Type B pancreatic cell (in vitro differentiated cells): ENCODE results near the gene DTNA. TPM values are rescaled to one million over a fixed set of nuclear protein-coding genes. Genes with fewer than 3 reads are reported as not detected.

Source experiments
- DNase-seq: peaks from one replicate; pipeline ENCODE4 v3.0.0; 2021; ENCODE audit warnings: mixed read lengths; ENCODE audit not compliant: unreplicated experiment; ENCODE audit errors: extremely low spot score
- H3K27ac Mint-ChIP-seq: 2 replicates; pipeline ENCODE4 v1.8.0; 2021; ENCODE audit warnings: mild to moderate bottlenecking, mixed read lengths
- H3K27me3 Mint-ChIP-seq: 2 replicates; pipeline ENCODE4 v1.8.0; 2021; ENCODE audit warnings: mixed read lengths
- H3K36me3 Mint-ChIP-seq: 2 replicates; pipeline ENCODE4 v1.8.0; 2021; ENCODE audit warnings: mixed read lengths
- H3K4me1 Mint-ChIP-seq: one replicate; pipeline ENCODE4 v1.8.0; 2021; ENCODE audit warnings: mixed read lengths; ENCODE audit not compliant: unreplicated experiment
- H3K4me3 Mint-ChIP-seq: 2 replicates; pipeline ENCODE4 v1.8.0; 2021; ENCODE audit warnings: mild to moderate bottlenecking, mixed read lengths
- H3K9me3 Mint-ChIP-seq: 2 replicates; pipeline ENCODE4 v1.8.0; 2021; ENCODE audit warnings: mixed read lengths
- total RNA-seq: library from RNA; stranded (reverse); gene quantifications from 2 replicates; pipeline ENCODE4 v1.2.1, GENCODE V29; 2021; ENCODE audit warnings: low replicate concordance
- TF ChIP-seq, protein P1 (sequence below): fragments of 200-600 bp; sonication (generic); conservative IDR thresholded peaks from 2 replicates; pipeline ENCODE4 v1.5.0; 2021; ENCODE audit warnings: antibody characterized with exemption, mild to moderate bottlenecking

Gene DTNA
- total RNA-seq, 1 donor from 2014 or later: 23.6 TPM

DNA sequence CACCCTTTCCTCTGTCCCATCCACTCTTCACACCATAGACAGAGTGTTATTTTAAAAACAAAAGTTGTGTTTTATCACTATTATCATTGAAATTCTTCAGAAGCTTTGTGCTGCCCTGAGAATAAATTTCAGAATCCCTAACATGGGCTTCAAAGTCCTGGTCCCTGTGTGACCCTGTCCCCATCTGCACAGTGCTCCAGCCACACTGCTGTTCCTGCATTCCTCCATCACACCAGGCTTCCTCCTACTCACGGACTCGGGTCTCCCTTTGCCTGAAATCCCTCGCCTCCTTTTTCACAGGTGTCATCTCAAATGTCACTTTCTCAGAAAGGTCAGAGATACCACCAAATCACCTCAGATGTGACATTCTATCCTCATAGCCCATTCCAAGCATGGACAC is 8.2 kb upstream of the DTNA start:
- TF ChIP-seq, protein P1, sequence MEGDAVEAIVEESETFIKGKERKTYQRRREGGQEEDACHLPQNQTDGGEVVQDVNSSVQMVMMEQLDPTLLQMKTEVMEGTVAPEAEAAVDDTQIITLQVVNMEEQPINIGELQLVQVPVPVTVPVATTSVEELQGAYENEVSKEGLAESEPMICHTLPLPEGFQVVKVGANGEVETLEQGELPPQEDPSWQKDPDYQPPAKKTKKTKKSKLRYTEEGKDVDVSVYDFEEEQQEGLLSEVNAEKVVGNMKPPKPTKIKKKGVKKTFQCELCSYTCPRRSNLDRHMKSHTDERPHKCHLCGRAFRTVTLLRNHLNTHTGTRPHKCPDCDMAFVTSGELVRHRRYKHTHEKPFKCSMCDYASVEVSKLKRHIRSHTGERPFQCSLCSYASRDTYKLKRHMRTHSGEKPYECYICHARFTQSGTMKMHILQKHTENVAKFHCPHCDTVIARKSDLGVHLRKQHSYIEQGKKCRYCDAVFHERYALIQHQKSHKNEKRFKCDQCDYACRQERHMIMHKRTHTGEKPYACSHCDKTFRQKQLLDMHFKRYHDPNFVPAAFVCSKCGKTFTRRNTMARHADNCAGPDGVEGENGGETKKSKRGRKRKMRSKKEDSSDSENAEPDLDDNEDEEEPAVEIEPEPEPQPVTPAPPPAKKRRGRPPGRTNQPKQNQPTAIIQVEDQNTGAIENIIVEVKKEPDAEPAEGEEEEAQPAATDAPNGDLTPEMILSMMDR: no peak
- Mint-ChIP-seq H3K9me3 (peaks cover 6% of the 10 kb centered on the region), H3K27ac (no peak overlapping the region), H3K36me3 (no peaks in the 10 kb centered on the region), H3K27me3 (no peaks in the 10 kb centered on the region), H3K4me1 (peaks cover 7% of the 10 kb centered on the region), H3K4me3 (no peak overlapping the region)
- no peak for DNase-seq

DNA sequence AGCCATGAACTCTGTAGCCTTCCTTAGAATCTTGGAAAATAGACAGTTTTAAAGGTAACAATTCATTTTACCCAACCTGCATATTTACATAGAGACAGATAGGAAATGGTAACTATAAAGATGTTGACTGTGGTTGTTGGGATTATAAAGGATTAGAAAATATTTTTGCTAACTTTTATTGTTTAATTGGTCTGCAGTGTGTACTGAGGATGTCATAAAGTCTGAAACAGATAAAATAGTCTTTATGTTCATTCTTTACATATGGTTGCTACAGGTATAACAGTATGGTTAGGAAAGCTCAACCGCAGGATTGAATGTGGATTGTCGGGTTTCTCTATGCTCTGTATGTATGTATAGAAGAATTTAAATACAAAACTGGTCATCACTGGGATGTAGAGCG is 7.3 kb upstream of the DTNA start:
- DNase-seq: no peak
- Mint-ChIP-seq H3K27ac (no peak overlapping the region), H3K36me3 (no peaks in the 10 kb centered on the region), H3K27me3 (no peaks in the 10 kb centered on the region), H3K9me3 (peaks cover 6% of the 10 kb centered on the region), H3K4me1 (peaks cover 9% of the 10 kb centered on the region), H3K4me3 (no peak overlapping the region)
- TF ChIP-seq, protein P1: no peak

DNA sequence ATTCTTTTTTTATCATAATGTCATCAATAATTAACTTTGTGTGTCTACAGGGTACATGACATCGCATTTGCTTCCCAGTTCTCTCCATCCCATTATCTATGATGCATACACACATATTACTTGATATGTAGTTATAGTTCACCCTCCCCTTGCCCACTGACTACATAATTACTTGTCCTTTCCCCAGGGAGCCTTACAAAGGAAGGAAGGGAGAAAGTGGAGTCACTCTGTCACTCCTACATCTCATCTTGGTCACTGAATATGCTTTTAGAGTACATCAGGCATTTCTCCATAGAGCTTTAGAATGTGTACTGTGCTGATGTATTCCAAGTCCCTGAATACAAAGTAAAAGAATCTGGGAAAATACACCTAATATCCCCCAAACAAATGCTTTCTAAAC is 6.0 kb upstream of the DTNA start:
- H3K4me3 Mint-ChIP-seq: no peak overlapping the region
- H3K27me3 Mint-ChIP-seq: no peaks in the 10 kb centered on the region

DNA sequence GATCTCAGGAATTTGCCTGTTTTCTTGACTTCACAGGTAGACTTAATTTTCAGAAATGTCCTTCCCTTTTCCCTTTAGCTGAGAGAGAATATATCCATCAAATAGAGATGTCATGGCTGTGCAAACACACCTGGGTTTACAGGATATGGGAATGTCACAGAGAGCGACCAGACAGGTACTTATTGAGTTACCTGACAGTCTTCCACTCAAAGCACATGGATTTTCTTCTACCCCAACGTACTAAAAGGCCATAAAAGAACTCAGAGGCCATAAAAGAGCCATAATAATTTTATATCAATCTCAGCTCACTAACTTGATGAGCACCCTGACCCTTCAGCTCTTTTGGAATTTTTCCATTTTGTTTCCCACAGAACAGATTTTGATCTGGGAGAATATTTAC is 5.3 kb upstream of the DTNA start:
- no peak for DNase-seq
- H3K4me1 Mint-ChIP-seq: peaks cover 23% of the 10 kb centered on the region
- no peak overlapping the region for H3K27ac Mint-ChIP-seq
- H3K9me3 Mint-ChIP-seq: no peaks in the 10 kb centered on the region
- H3K4me3 Mint-ChIP-seq: no peak overlapping the region
- no peaks in the 10 kb centered on the region for H3K36me3 Mint-ChIP-seq
- TF ChIP-seq, protein P1: no peak
- no peaks in the 10 kb centered on the region for H3K27me3 Mint-ChIP-seq

More for the DNA sequence above, 6.0 kb upstream of the DTNA start:
- H3K27ac Mint-ChIP-seq: no peak overlapping the region
- H3K4me1 Mint-ChIP-seq: peaks cover 18% of the 10 kb centered on the region
- no peaks in the 10 kb centered on the region for H3K9me3 Mint-ChIP-seq
- no peak for DNase-seq
- H3K36me3 Mint-ChIP-seq: no peaks in the 10 kb centered on the region
- TF ChIP-seq, protein P1: no peak

DNA sequence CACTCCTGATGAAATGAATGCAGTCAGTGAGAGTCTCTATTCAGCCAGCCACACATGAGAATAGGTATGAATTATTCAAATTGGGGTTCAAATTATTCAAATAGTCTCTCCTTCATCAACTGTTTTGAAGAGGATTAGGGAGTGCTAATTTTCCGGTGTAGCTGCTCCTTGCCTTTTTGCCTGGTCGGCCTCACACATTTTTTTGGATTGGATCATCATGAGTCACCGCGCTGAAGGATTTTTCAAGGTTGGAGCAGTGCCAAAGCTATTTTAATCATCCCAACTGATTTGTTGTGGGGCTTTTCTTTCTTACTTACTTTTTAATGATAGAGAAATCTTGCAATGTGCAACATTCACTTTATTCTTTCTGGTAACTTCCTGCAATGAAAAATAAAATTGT is 2.4 kb upstream of the DTNA start:
- Mint-ChIP-seq H3K4me3 (peak overlapping the region; percentile 0), H3K9me3 (no peaks in the 10 kb centered on the region), H3K27ac (peak overlapping the region; percentile 2), H3K4me1 (peaks cover 28% of the 10 kb centered on the region), H3K36me3 (no peaks in the 10 kb centered on the region), H3K27me3 (no peaks in the 10 kb centered on the region)
- TF ChIP-seq, protein P1: no peak
- no peak for DNase-seq

DNA sequence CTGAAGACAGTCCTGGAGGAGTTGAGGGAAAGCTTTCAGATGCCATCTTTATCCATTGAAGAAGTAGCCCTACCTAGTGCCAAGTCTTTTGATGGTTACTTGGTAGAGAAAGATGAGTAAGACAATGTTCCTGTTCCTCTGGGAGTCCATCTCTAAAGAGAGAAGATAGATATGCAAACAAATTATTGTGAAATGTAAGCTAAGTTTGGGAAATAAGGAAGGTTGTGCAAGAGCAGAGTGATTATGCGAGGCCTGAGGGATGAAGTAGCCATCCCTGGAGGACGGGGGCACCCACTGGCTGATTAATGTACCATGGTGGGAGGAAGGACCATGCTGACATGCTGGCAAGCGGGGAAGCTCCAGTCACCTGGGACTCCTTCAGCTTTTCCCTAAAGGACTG is 994 bp upstream of the DTNA start:
- TF ChIP-seq, protein P1: no peak
- Mint-ChIP-seq H3K27me3 (no peaks in the 10 kb centered on the region), H3K9me3 (no peaks in the 10 kb centered on the region), H3K4me3 (no peak overlapping the region), H3K36me3 (no peaks in the 10 kb centered on the region), H3K4me1 (peaks cover 28% of the 10 kb centered on the region), H3K27ac (peak overlapping the region; percentile 24)
- no peak for DNase-seq
